GM18909 (cell line): Measurements from ENCODE around the gene GPC3.
"Not testable (repeated sequence)": the region's sequence is repeated elsewhere in the genome, so short reads cannot be mapped to it uniquely, and the experiment has no call there.

Experiments
- ATAC-seq: cut with Tn5 transposase; IDR thresholded peaks from one replicate; pipeline ENCODE4 v1.9.1; 2021; ENCODE audit warnings: mild to moderate bottlenecking; ENCODE audit not compliant: unreplicated experiment, poor library complexity

The GPC3 gene

DNA sequence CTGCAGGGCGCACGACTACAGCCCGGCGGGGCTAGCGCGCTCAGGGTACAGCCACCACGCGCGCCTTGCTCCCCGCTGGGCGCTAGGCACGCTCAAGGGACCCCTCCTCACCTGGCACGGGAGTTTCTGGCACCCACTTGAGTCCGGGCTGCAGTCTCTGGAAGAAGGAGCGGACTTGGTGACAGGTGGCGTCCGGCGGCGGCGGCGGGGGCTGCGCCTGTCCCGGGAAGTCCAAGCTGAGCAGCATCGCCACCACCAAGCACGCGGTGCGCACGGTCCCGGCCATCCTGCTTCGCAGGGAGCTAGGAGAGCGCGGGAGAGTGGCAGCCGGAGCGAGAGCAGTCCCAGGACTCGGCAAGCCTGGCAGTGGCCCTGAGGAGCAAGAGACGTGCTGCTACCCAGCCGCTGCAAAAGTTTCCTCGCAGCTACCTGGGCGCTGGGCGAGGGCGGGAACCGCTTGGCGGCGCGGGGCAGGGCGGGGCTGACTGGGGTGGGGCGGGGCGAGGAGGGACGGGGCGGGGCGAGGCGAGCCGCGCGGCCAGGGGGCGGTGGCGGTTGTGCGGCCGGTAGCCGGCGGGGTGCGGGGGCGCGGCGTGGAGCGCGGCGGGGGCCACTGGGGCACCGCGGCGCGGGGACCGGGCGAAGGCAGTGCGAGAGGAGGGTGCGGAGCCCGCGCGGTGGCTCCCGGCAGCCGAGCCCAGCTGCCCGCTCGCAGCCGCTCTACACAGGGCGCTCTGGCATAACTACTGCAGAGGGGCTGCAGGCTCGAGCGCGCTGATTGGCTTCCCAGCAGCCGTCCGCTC, at the start of gene GPC3:
Gene GPC3, minus strand, starts transcription at position 431 of the 803 bp plus-strand sequence.
- ATAC-seq, result peak; percentile 63

GRCh38 chrX:134032441-134032840, 47.0 kb upstream of the GPC3 start:
- ATAC-seq, result no peak

- ATAC-seq, result peak; percentile 64
These were observed 41.3 kb upstream of the GPC3 start for GRCh38 chrX:134026565-134027311.

DNA sequence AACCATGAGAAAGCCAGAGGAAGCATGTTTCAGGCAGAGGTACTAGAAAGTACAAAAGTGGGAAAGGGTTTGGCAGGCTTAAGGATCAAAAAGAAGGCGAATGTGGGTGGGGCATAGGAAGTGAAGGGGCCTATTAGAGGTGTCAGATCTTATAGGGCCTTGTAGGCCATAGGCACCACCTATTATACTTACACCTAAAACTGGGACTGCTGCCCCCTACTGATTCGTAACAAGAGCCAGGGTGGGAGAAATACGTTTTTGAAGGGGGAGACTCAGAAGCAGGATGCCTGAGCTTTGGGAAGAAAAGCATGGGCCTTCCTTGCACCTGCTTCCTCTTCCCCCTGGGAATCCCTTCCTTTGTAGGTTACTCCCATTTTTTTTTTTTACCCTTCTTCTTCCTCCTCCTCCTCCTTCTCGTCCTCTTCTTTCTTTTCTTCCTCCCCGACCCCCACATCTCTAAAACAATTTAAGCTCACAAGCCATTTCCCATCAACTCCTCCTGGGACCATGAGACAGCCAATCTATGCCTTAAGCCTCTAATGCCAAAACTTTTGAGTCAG, 40.7 kb upstream of the GPC3 start:
- no peak for ATAC-seq

GRCh38 chrX:134024686-134025377, 39.4 kb upstream of the GPC3 start:
- no peak for ATAC-seq

DNA sequence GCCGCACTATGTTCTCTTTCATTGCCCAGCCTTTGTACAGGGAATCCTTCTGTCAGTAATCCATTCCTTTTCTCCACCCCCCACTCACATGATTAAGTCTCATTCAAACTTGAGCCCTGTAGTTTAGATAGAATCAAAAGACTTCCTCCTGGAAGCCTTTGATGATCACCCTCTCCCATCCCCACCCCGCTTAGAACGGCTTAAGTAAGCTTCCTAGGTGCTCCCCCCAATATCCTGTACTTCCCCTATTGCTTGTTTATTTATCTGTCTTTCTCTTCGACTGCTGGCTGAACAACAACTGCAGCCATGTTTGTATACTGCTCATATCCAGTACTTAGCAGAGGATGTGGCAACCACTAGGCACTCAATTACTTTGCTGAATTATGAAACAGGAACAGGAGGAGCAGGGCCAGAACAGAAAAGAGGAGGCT, 38.5 kb upstream of the GPC3 start:
- ATAC-seq, result no peak

DNA sequence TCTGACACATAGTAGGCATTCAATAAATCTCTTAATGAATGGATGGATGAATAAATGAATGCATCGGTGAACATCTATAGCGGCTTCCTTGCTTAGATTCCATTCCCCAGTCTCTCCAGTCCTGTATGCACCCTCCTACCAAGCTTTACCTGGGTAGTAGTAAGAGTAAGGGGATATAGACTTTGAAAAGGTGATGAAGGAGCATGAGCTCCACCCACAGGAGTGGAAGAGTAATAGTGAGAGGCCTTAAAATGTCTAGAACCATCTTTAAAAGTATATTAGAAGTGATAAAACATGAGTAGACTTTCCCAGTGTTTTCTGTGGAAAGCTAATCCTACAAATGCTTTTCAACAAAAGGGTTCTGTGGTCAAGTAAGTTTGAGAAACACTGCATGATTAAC, 35.5 kb upstream of the GPC3 start:
- ATAC-seq, result no peak

DNA sequence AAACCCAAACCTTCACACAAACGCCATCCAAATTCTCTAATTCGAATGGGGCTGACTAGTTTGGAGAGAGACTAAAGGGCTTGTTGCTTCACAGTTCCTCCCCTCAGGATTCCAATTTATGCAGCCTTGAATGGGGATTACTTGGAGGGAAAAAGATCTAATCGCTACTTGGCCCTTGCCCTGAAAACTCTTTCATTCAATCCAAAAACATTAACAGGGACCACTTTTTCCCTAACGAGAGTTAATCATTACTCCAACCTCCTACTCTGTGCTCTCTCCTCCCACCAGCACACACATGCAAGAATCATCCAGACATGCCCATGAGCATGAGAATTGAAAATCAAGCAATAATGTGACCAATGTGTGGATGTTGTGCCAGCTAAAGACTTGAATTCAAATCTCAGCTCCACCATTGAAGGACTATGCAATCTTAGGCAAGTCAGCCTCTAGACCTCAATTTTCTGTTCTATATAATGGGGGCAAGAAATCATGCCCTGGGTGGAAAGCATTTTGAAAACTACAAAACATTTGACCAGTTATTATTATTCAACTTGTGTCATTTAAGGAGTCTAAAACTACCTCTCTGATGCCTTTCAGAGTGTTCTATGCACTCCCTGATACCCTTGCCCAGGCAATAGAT, 34.3 kb upstream of the GPC3 start:
- ATAC-seq, result no peak

GRCh38 chrX:134016309-134016708, 30.9 kb upstream of the GPC3 start:
- ATAC-seq, result not testable (repeated sequence)

DNA sequence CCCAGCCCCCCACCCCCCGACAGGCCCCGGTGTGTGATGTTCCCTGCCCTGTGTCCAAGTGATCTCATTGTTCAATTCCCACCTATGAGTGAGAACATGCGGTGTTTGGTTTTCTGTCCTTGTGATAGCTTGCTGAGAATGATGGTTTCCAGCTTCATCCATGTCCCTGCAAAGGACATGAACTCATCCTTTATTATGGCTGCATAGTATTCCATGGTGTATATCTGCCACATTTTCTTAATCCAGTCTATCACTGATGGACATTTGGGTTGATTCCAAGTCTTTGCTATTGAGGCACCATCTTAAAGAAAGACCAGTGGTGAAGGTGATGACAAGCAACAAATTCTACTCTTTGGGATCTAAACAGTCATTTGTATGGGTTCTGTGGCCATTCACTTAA, 30.1 kb upstream of the GPC3 start:
- ATAC-seq, result not testable (repeated sequence)

GRCh38 chrX:134013524-134013923, 28.1 kb upstream of the GPC3 start:
- ATAC-seq, result no peak

- no peak for ATAC-seq
These were observed 27.7 kb upstream of the GPC3 start for GRCh38 chrX:134013092-134013497.

- ATAC-seq, result no peak
These were observed 25.3 kb upstream of the GPC3 start for GRCh38 chrX:134010690-134011089.

DNA sequence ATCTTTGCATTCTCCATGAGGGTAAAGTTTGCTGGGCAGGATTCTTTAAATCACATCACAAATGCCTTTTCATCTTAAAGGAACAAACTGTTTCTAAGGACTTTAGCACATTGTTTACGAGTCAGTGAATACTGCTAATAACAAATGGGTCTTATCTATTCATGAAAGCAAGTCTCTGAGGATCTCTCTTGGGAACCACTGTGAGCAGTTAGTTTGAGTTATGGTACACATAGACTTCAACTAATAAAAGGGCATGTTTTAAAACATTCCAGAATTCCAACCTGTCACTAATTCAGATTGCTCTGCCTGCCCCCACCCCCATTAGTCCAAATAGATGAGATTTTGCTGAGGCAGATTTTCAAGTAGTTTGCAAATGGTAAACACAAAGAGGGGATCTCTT, 22.3 kb upstream of the GPC3 start:
- ATAC-seq, result no peak

DNA sequence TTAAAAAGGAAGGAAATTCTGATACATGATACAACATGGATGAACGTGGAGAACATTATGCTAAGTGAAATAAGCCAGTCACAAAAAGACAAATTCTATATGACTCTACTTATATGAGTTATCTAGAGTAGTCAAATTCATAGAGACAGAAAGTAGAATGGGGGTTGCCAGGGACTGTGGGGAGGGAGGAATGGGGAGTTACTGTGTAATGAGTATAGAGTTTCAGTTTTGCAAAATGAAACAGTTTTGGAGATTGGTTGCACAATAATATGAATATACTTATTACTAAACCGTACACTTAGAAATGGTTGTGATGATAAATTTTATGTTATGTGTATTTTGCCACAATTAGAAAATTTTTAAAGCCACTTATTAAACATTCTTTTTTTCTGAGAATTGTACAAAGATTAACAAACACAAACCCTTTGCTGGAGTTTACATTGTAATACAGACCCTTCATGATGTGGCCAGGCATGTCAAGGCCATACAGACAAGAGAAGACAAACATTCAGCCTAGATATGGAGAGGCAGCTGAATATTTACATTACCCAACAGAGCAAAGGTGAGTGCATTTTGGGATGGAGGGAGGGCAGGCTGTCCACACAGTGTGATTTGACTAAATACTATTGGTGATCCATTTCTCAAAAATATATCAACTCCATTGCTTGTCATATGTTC, 21.2 kb upstream of the GPC3 start:
- peak; percentile 74 for ATAC-seq

- ATAC-seq, result no peak
These were observed 18.7 kb upstream of the GPC3 start for GRCh38 chrX:134004084-134004483.

DNA sequence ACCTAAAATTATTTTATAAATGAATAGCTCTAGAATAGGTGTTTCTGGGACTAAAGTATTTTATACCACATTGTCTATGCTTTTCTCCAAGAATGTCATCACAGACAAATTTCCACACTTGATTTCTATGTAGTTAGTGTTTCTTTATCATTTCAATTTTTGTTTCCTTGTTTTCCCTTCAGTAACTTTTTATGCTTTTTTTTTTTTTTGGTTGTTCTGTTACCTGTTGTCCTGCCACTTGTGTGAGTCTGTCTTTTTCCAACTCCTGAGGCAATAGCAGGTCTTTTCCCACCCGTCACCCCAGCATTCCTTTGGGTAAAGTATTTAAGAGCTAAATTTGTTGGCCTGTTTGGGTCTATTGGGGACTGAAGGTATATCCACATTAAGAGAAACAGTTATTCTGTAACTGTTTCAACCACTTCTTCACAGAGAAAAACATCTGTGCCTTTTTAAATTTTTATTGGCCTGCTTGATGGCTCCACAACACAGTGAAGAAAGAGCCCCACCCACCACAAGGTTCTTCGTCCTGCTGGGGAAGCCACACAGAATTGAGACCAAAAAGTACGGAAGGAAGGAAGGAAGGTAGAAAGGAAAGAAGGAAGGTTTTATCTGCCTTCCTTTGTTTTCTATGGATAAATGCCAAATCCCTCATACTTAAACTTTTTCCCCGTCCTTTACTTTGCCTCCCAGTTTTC, 17.7 kb upstream of the GPC3 start:
- no peak for ATAC-seq

- ATAC-seq, result no peak
These were observed 15.2 kb upstream of the GPC3 start for GRCh38 chrX:134000260-134001245.
